ENCODE data around the gene NEK1. TPM values are rescaled to one million over a fixed set of nuclear protein-coding genes. Genes with fewer than 3 reads are reported as not detected.

The NEK1 gene
- total RNA-seq, 4 donors from 2014 or later, result 18.8 to 33.8 (median 25.0) TPM

DNA sequence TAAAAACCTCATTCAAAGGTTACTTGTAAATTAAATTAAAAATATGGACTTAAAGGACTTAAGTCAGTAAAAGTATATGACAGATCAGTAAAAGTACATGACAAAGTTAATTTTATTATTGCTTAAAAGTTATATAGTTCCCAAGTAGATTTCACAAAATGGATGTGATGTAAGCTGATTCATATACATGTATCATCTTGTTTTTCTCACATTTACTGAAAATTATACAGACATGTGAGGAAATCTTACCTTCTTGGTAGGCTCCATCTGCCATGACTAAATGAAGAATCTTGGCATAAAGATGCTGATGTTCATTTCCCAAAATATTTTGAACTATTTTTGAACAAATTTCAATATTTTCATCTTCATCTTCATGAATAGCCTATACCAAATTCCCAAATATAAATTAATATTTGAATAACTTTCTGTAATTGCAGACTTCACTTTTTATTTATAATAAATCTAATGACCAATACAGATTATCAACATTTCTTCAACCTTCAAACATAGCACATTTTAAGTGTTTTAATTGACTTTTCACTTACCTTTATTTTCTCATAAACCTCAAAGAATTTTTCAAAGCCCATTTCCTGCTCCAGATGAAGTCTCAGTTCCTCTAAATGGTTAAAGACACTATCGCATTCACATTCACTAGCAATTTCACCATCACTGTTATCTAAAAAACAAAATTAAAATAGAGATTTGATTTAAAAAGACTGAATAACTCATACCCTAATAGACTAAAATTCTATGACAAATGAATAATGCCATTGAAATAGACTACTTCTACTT lies 212.2 kb downstream of the NEK1 start:
- Histone ChIP-seq H3K4me3 (no peak overlapping the region), H3K27me3 (no peaks in the 10 kb centered on the region), H3K4me1 (no peaks in the 10 kb centered on the region), H3K9me3 (no peaks in the 10 kb centered on the region), H3K36me3 (no peaks in the 10 kb centered on the region), H3K27ac (no peak overlapping the region)
- TF ChIP-seq, protein P1, sequence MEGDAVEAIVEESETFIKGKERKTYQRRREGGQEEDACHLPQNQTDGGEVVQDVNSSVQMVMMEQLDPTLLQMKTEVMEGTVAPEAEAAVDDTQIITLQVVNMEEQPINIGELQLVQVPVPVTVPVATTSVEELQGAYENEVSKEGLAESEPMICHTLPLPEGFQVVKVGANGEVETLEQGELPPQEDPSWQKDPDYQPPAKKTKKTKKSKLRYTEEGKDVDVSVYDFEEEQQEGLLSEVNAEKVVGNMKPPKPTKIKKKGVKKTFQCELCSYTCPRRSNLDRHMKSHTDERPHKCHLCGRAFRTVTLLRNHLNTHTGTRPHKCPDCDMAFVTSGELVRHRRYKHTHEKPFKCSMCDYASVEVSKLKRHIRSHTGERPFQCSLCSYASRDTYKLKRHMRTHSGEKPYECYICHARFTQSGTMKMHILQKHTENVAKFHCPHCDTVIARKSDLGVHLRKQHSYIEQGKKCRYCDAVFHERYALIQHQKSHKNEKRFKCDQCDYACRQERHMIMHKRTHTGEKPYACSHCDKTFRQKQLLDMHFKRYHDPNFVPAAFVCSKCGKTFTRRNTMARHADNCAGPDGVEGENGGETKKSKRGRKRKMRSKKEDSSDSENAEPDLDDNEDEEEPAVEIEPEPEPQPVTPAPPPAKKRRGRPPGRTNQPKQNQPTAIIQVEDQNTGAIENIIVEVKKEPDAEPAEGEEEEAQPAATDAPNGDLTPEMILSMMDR (IDR thresholded peaks at IDR 0.05), result no peak
- no peak for TF ChIP-seq POLR2A (IDR thresholded peaks at IDR 0.05)
- DNase-seq, result no peak
- intact Hi-C loops (cut with DNase I; ENCODE audit: low total_unique reads), result no loop called here

DNA sequence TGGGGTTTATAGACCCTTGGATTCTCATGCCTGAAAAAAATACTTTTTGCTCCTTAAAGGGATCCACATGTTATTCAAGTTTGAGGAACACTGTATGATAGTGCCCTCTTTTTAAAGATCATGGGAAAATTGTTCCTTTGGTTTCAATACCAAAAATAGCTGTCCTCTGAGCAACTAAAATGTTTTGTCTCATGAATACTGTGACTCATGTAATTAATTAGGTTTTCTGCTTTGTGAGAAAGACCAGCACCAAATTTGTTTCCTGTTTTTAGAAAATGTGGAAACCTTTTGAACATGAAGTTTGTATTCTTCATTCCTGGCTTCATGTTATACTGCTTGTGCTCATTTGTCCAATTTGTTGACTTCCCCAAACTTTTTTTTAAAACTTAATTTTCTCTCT lies 214.1 kb downstream of the NEK1 start:
- Histone ChIP-seq H3K27ac (peak overlapping the region in 1 of 2 donors; percentile 65), H3K4me1 (no peaks in the 10 kb centered on the region), H3K9me3 (no peaks in the 10 kb centered on the region), H3K4me3 (no peak overlapping the region), H3K27me3 (no peaks in the 10 kb centered on the region), H3K36me3 (no peaks in the 10 kb centered on the region)
- TF ChIP-seq, protein P1 (IDR thresholded peaks at IDR 0.05), result no peak
- TF ChIP-seq POLR2A (IDR thresholded peaks at IDR 0.05), result no peak
- no peak for DNase-seq
- intact Hi-C loops (cut with DNase I; ENCODE audit: low total_unique reads), result no loop called here

DNA sequence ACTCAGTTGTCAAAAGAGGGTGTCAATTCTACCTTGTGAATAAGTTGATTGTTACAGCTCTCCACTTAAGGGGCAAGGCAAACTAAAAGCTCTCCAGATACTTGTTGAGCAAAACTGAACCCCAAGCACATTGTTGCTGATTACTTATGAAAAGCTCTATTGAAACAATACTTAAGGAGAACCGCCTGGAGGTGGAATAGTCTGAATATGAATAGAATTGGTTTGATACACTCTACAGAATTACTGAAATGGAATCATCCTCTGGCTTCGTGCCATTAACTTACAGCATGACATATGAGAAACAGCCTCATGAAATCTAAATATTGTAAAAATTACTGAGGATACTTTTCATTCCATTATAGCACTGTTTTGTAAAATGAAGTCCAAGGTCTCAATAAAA lies 214.6 kb downstream of the NEK1 start:
- no peaks in the 10 kb centered on the region for H3K4me1 ChIP-seq
- H3K27me3 ChIP-seq, result no peaks in the 10 kb centered on the region
- no peaks in the 10 kb centered on the region for H3K36me3 ChIP-seq
- no peaks in the 10 kb centered on the region for H3K9me3 ChIP-seq
- TF ChIP-seq, protein P1 (IDR thresholded peaks at IDR 0.05), result no peak
- no peak for TF ChIP-seq POLR2A (IDR thresholded peaks at IDR 0.05)
- no peak overlapping the region for H3K4me3 ChIP-seq
- H3K27ac ChIP-seq, result peak overlapping the region in 1 of 2 donors; percentile 65
- DNase-seq, result no peak
- intact Hi-C loops (cut with DNase I; ENCODE audit: low total_unique reads), result no loop called here

DNA sequence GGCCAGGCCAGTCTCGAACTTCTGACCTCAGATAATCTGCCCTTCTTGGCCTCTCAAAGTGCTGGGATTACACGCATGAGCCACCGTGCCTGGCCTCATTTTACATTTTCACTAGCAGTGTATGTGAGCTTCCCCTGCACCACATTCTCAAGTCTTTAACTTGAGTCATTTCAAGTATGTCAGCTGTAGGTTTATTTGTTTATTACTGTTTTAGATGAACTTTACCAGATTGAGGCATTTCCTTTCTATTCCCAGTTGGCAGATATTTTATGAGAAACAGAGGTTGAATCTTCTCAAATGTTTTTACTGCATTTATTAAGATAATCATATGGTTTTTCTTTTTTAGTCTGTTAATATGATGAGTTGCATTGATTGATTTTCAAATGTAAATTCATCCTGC lies 227.0 kb downstream of the NEK1 start:
- no peak overlapping the region for H3K4me3 ChIP-seq
- TF ChIP-seq, protein P1 (IDR thresholded peaks at IDR 0.05), result no peak
- no peak for TF ChIP-seq POLR2A (IDR thresholded peaks at IDR 0.05)
- no peaks in the 10 kb centered on the region for H3K4me1 ChIP-seq
- no peaks in the 10 kb centered on the region for H3K27me3 ChIP-seq
- no peak overlapping the region for H3K27ac ChIP-seq
- no peaks in the 10 kb centered on the region for H3K36me3 ChIP-seq
- DNase-seq, result no peak
- intact Hi-C loops (cut with DNase I; ENCODE audit: low total_unique reads), result no loop called here
- no peaks in the 10 kb centered on the region for H3K9me3 ChIP-seq

DNA sequence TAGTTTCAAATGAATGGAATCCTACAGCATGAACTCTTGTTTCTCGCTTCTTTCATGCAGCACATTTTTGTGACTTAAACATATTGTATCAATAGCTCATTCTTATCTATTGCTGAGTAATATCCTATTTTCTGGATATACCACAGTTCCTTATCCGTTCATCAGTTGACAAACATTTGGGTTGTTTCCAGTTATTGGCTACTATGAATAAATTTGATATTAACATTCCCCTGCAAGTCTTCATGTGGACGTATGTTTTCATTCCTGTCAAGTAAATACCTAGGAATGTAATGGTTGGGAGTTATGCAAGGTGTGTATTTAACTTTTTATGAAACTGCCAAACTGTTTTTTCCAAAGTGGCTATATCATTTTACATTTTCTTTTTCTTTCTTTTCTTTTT lies 227.6 kb downstream of the NEK1 start:
- Histone ChIP-seq H3K36me3 (no peaks in the 10 kb centered on the region), H3K27me3 (no peaks in the 10 kb centered on the region), H3K4me3 (no peak overlapping the region), H3K4me1 (no peaks in the 10 kb centered on the region), H3K9me3 (no peaks in the 10 kb centered on the region), H3K27ac (no peak overlapping the region)
- intact Hi-C loops (cut with DNase I; ENCODE audit: low total_unique reads), result no loop called here
- DNase-seq, result no peak
- no peak for TF ChIP-seq POLR2A (IDR thresholded peaks at IDR 0.05)
- TF ChIP-seq, protein P1 (IDR thresholded peaks at IDR 0.05), result no peak

Measured in uterus (tissue), 4 donors.